Activated naive CD8-positive, alpha-beta T cell (primary cell): Measurements from ENCODE around the gene PSMB7.

Source experiments
- H3K27ac Mint-ChIP-seq: one replicate; pipeline ENCODE4 v1.8.0; 2021; ENCODE audit warnings: mixed read lengths
- H3K27me3 Mint-ChIP-seq: one replicate; pipeline ENCODE4 v1.8.0; 2021; ENCODE audit warnings: mixed read lengths
- H3K36me3 Mint-ChIP-seq: one replicate; pipeline ENCODE4 v1.8.0; 2021; ENCODE audit warnings: mixed read lengths
- H3K4me1 Mint-ChIP-seq: one replicate; pipeline ENCODE4 v1.8.0; 2021; ENCODE audit warnings: low read depth, mixed read lengths
- H3K4me3 Mint-ChIP-seq: one replicate; pipeline ENCODE4 v1.8.0; 2021; ENCODE audit warnings: mild to moderate bottlenecking, mixed read lengths
- H3K9me3 Mint-ChIP-seq: one replicate; pipeline ENCODE4 v1.8.0; 2021; ENCODE audit warnings: low read depth, mixed read lengths

PSMB7 gene

DNA sequence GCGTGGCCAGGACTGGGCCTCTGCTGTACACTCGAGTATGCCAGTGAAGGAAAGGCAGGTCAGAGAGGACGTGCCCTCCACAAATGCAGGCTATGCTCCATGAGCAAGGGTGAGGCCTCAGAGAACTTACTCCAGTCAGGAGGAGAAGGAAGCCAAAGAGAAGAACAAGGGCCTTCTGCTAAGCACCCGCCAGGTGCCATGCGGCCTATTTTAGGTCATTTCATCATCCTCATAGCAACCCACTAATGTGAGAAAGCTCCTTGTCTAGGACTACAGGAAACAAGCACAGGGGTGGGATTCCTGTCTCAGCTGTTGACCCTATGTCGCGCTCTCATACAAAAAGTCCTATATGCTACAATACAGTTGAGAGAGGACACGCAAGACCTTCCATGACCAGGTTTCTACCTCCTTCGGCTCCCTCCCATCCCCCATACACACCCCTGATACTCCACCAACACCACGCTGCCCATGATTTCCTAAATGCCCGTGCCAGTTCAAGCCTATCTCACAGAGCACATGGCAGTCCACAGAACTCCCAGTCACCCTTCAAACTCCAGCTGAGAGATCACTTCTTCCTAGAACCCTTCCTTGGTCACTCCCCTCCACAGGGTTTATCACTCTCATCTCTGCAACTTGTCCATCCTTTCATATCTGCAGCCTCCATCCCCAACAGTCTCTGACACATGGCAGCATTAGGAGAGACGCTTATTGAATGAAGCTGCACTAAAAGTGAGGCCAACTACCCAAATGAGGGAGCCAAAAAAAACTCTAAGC, 26.8 kb downstream of the PSMB7 start:
- Mint-ChIP-seq H3K4me3 (no peak overlapping the region), H3K4me1 (peaks cover 57% of the 10 kb centered on the region), H3K27ac (no peak overlapping the region), H3K36me3 (peaks cover 8% of the 10 kb centered on the region), H3K9me3 (no peaks in the 10 kb centered on the region), H3K27me3 (no peaks in the 10 kb centered on the region)

DNA sequence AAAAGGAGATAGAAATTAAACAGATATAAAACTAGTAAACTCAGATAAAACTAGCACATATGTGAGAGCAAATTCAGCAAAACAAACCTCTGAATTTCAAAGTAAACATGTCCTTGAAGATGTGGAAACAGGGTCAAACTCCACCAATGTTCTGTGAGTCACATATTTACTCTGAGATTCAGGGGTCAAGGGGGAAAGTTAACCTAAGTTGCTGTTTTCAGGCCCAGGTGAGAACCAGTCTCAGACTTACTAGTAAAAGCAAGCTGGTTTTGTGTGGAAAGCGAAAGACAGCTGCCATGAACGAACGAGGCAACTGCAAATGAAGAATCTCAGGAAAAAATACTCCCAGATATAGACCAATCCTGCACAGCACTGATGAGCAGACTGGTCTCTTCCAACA, 29.0 kb downstream of the PSMB7 start:
- no peak overlapping the region for H3K4me3 Mint-ChIP-seq
- H3K27ac Mint-ChIP-seq, result no peak overlapping the region
- peaks cover 12% of the 10 kb centered on the region for H3K36me3 Mint-ChIP-seq
- H3K4me1 Mint-ChIP-seq, result peaks cover 40% of the 10 kb centered on the region
- no peaks in the 10 kb centered on the region for H3K27me3 Mint-ChIP-seq
- H3K9me3 Mint-ChIP-seq, result no peaks in the 10 kb centered on the region

DNA sequence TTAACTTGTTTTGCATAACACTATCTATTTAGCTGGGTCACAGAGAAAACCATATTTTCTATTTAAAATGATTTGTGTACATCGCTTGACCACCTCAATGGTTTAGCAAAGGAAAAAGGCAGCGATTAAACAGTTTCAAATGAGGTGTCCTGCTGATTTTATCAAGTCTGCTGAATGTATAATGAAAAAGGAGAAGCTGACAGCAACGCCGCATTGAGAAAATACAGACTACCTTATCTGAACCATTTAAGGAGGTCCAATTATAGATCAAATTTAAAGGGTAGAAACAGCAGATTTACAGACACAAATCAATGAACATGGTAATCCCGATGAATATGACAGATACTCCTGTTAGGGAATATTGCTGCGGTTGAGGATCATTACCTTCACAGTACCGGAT, 29.6 kb downstream of the PSMB7 start:
- Mint-ChIP-seq H3K27ac (no peak overlapping the region), H3K9me3 (no peaks in the 10 kb centered on the region), H3K4me1 (peaks cover 36% of the 10 kb centered on the region), H3K36me3 (peaks cover 10% of the 10 kb centered on the region), H3K27me3 (no peaks in the 10 kb centered on the region), H3K4me3 (no peak overlapping the region)

DNA sequence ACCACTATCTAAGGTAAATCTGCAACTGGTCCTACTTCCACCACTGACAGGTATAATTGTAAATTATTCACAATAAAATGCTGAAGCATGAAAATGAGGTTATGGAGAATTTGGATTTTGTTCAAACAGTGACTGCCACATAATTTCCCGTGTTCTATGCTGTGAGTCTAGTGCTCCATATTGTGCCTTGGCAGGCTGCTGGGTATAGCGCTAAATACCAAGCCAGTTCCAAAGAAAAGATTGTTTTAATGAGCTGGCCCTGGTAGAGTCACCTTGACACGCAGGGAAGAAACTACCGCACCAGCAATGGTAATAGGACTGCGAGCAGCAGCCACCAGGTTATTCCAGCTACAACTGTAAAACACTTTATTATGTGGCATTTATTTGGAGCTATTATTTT, 30.4 kb downstream of the PSMB7 start:
- H3K27ac Mint-ChIP-seq, result no peak overlapping the region
- H3K9me3 Mint-ChIP-seq, result no peaks in the 10 kb centered on the region
- H3K36me3 Mint-ChIP-seq, result peaks cover 13% of the 10 kb centered on the region
- no peaks in the 10 kb centered on the region for H3K27me3 Mint-ChIP-seq
- no peak overlapping the region for H3K4me3 Mint-ChIP-seq
- peaks cover 33% of the 10 kb centered on the region for H3K4me1 Mint-ChIP-seq

DNA sequence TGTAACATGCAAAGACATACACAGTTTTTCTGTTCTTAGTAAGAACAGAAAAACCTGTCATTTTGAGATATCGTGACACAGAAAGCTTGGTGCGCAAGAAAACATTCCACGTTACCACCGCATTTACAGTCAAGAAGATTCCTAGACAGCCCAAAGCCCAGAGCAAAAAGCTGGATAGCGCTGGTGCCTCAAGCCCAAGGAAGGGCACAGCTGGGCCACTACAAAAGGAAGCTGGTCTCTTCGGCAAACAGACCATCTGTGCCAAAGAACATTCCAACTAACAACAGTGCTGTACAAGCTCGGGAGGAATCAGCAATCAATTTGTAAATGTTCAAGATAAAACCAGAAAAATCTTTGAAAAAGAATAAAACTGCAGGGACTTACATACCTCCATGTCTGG, 31.0 kb downstream of the PSMB7 start:
- Mint-ChIP-seq H3K4me3 (no peak overlapping the region), H3K27ac (no peak overlapping the region), H3K36me3 (peaks cover 12% of the 10 kb centered on the region), H3K4me1 (peaks cover 27% of the 10 kb centered on the region), H3K9me3 (no peaks in the 10 kb centered on the region), H3K27me3 (no peaks in the 10 kb centered on the region)

DNA sequence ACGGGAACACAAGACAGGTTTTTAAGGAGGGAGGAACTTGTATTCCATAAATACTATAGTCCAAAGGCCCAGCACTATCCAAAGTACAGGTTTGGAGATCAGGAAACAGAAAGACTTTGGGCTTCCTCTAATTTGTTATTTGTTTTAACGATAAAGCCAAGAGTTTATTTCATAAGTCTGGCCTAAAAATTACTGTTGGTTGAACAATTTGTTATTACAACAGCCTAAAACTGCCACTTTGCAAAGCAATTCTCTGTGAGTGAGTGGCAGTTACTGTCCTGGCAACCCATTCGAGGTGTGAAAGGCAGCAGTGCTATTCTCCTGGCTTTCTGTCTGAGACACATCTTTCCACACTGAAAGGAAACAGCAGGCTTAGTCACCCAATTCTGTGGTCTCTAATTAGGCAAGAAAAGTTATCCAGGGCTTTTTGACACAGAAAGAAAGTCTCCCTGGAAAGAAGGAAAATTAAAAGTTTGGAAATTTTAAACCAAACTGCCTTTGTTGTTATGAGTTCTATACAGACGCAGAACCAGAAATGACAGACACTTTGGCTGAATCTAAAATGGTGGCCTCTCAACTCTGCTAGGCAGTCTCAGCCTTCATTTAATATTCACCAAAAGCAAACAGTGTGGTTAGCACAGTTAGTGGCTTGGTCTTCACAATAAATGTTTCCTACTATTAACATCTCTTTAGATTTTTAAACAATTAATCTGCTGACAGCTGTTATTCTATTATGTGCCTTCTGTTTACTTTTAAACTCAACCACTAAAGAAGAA, 33.9 kb downstream of the PSMB7 start:
- Mint-ChIP-seq H3K9me3 (no peaks in the 10 kb centered on the region), H3K27me3 (no peaks in the 10 kb centered on the region), H3K4me3 (no peak overlapping the region), H3K36me3 (peaks cover 12% of the 10 kb centered on the region), H3K4me1 (peaks cover 17% of the 10 kb centered on the region), H3K27ac (no peak overlapping the region)

DNA sequence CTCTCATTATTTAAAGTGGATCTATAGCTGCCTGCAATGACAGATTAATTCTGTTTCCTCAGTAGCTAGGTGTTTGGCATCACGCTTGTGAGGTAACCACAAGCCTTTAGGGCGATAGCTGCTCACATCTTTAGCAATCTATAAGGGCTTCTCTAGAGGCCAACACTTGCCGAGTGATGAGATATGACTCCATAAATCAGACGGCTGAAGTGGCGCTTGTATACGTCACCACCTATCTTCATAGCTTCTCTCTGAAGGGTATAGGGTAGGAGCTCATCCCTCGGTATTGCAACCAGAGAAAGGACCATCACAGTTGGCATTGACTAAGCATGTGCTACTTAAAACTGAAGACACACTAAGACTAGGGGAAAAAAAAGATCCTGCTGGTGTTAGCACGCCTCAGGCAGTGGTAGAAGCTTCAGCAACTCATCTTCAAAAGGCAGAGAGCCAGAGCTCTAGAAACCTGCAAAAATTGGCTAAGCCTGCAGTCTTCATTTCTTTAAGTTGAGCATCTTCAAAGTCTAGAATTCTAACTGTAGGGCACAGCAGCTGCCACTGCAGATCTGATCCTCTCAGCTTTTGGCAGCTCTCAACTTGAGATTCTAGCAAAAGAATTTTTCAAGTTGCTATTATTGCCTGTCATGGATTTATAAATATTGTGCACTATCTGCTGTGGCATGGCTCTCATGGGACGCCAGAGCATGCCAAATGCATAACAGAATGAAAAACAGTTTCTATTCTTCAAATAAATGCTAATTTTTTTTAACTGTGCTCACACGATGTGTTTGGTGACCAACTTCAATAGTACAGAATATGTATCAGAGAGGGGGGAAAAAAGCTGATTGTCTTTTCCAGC, 37.5 kb downstream of the PSMB7 start:
- H3K27ac Mint-ChIP-seq, result no peak overlapping the region
- no peak overlapping the region for H3K4me3 Mint-ChIP-seq
- no peaks in the 10 kb centered on the region for H3K27me3 Mint-ChIP-seq
- H3K4me1 Mint-ChIP-seq, result peaks cover 27% of the 10 kb centered on the region
- H3K9me3 Mint-ChIP-seq, result no peaks in the 10 kb centered on the region
- H3K36me3 Mint-ChIP-seq, result peaks cover 12% of the 10 kb centered on the region

DNA sequence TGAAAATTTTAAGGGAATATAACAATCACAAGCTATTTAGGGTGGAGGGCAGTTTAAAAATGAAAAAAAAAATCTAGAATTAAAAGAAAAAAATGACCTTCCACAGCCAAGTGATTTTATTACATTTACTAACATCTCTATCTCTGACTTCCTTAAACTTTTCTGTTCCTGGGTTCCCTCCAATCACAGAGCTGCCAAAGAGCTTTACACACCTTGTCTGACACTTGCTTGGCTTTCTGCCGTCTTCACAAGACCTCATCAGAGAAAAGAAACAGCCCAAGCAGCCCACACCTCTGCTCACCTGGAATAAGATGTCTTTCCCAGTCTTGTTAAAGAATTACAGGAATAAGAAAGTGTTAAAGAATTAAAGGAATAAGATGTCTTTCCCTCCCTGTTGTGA, 38.9 kb downstream of the PSMB7 start:
- no peak overlapping the region for H3K27ac Mint-ChIP-seq
- no peak overlapping the region for H3K4me3 Mint-ChIP-seq
- peaks cover 30% of the 10 kb centered on the region for H3K4me1 Mint-ChIP-seq
- no peaks in the 10 kb centered on the region for H3K9me3 Mint-ChIP-seq
- no peaks in the 10 kb centered on the region for H3K27me3 Mint-ChIP-seq
- peaks cover 12% of the 10 kb centered on the region for H3K36me3 Mint-ChIP-seq

DNA sequence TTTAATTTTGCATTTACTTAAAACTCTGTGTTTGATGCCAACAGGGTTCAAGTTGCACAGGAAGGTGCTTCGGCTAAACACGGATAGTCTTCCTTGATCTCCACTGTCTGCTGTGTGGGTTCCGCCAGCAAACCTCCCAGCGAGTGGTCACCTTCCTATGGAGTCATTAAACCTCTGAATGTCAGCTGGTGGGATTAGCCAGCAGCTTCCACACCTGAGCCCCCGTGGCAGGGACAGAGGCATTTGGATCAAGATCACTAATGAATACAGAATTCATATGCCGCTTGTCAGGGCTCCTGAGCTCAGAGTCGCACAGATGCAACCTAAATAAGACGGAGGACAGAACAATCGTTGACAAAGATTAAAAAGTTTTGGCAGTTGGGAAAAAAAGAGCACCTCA, 39.5 kb downstream of the PSMB7 start:
- no peaks in the 10 kb centered on the region for H3K27me3 Mint-ChIP-seq
- H3K4me3 Mint-ChIP-seq, result no peak overlapping the region
- H3K4me1 Mint-ChIP-seq, result peaks cover 33% of the 10 kb centered on the region
- H3K27ac Mint-ChIP-seq, result no peak overlapping the region
- H3K9me3 Mint-ChIP-seq, result no peaks in the 10 kb centered on the region
- H3K36me3 Mint-ChIP-seq, result peaks cover 12% of the 10 kb centered on the region

DNA sequence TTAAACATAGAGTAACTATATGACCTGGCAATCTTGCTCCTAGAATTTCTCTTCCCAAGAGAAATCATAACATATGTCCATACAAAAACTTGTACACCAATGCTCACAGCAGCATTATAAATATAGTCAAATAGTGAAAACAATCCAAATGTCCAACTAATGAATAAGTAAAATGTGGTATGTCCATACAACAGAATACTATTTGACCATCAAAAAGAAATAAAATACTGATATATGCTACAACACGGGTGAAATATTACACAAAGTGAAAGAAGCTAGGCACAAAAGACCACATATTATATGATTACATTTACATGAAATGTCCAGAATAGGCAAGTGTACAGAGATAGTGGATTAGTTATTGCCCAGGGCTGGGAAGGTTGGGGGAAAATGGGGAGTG, 41.4 kb downstream of the PSMB7 start:
- H3K27me3 Mint-ChIP-seq, result no peaks in the 10 kb centered on the region
- H3K4me1 Mint-ChIP-seq, result peaks cover 39% of the 10 kb centered on the region

GRCh38 chr9:124373386-124373785, 41.9 kb downstream of the PSMB7 start:
- H3K4me1 Mint-ChIP-seq, result peaks cover 39% of the 10 kb centered on the region
- peaks cover 7% of the 10 kb centered on the region for H3K36me3 Mint-ChIP-seq
- no peak overlapping the region for H3K27ac Mint-ChIP-seq

More for the DNA sequence above, 41.4 kb downstream of the PSMB7 start:
- Mint-ChIP-seq H3K4me3 (no peak overlapping the region), H3K9me3 (no peaks in the 10 kb centered on the region), H3K36me3 (peaks cover 7% of the 10 kb centered on the region), H3K27ac (no peak overlapping the region)

GRCh38 chr9:124372038-124372437, 43.2 kb downstream of the PSMB7 start:
- Mint-ChIP-seq H3K27ac (no peak overlapping the region), H3K4me3 (no peak overlapping the region), H3K4me1 (peaks cover 48% of the 10 kb centered on the region), H3K9me3 (no peaks in the 10 kb centered on the region), H3K36me3 (peaks cover 7% of the 10 kb centered on the region), H3K27me3 (no peaks in the 10 kb centered on the region)

More at GRCh38 chr9:124373386-124373785, 41.9 kb downstream of the PSMB7 start:
- H3K4me3 Mint-ChIP-seq, result no peak overlapping the region
- H3K9me3 Mint-ChIP-seq, result no peaks in the 10 kb centered on the region
- no peaks in the 10 kb centered on the region for H3K27me3 Mint-ChIP-seq

- H3K27me3 Mint-ChIP-seq, result no peaks in the 10 kb centered on the region
- no peaks in the 10 kb centered on the region for H3K9me3 Mint-ChIP-seq
- peaks cover 7% of the 10 kb centered on the region for H3K36me3 Mint-ChIP-seq
- no peak overlapping the region for H3K27ac Mint-ChIP-seq
- peaks cover 55% of the 10 kb centered on the region for H3K4me1 Mint-ChIP-seq
- no peak overlapping the region for H3K4me3 Mint-ChIP-seq
Observed at GRCh38 chr9:124370896-124371582, 44.2 kb downstream of the PSMB7 start.

- Mint-ChIP-seq H3K9me3 (no peaks in the 10 kb centered on the region), H3K27me3 (no peaks in the 10 kb centered on the region), H3K4me3 (no peak overlapping the region), H3K27ac (no peak overlapping the region), H3K4me1 (peaks cover 61% of the 10 kb centered on the region), H3K36me3 (peaks cover 4% of the 10 kb centered on the region)
Observed at GRCh38 chr9:124369231-124369797, 45.9 kb downstream of the PSMB7 start.
